GM04503 (cell line): ENCODE results near the gene CENPL.
A peak's percentile ranks its signal among the peaks of the same experiment; 100 is the strongest.
"Not testable (repeated sequence)": the region's sequence is repeated elsewhere in the genome, so short reads cannot be mapped to it uniquely, and the experiment has no call there.

Experiments used
- DNase-seq: peaks from one replicate; pipeline ENCODE4 v3.0.0-alpha.2; 2012; ENCODE audit warnings: low read depth

The CENPL gene

GRCh38 chr1:173857363-173857917 lies 32.8 kb upstream of the CENPL start:
- DNase-seq = no peak

- no peak for DNase-seq
Measured at GRCh38 chr1:173856903-173857302, 32.2 kb upstream of the CENPL start.

- no peak for DNase-seq
Measured at GRCh38 chr1:173856014-173856413, 31.3 kb upstream of the CENPL start.

- DNase-seq = peak; percentile 24
Measured at GRCh38 chr1:173853074-173853473, 28.4 kb upstream of the CENPL start.

GRCh38 chr1:173852105-173852504 lies 27.4 kb upstream of the CENPL start:
- DNase-seq = no peak

GRCh38 chr1:173832748-173833147 lies 8.1 kb upstream of the CENPL start:
- no peak for DNase-seq

- DNase-seq = no peak
Measured at GRCh38 chr1:173827611-173828010, 2.9 kb upstream of the CENPL start.

GRCh38 chr1:173823781-173824314 lies 835 bp downstream of the CENPL start:
- DNase-seq = peak; percentile 8

- DNase-seq = no peak
Measured at GRCh38 chr1:173821680-173822079, 3.0 kb downstream of the CENPL start.

- no peak for DNase-seq
Measured at GRCh38 chr1:173818459-173818858, 6.2 kb downstream of the CENPL start.

- not testable (repeated sequence) for DNase-seq
Measured at GRCh38 chr1:173813654-173814053, 11.0 kb downstream of the CENPL start.

- no peak for DNase-seq
Measured at GRCh38 chr1:173802961-173803360, 21.7 kb downstream of the CENPL start.

GRCh38 chr1:173799995-173800394 lies 24.7 kb downstream of the CENPL start:
- not testable (repeated sequence) for DNase-seq

GRCh38 chr1:173798078-173798477 lies 26.6 kb downstream of the CENPL start:
- DNase-seq = no peak

- DNase-seq = no peak
Measured at GRCh38 chr1:173789841-173790240, 34.8 kb downstream of the CENPL start.

- no peak for DNase-seq
Measured at GRCh38 chr1:173784997-173785396, 39.7 kb downstream of the CENPL start.

- peak; percentile 0 for DNase-seq
Measured at GRCh38 chr1:173779936-173780335, 44.7 kb downstream of the CENPL start.

- no peak for DNase-seq
Measured at GRCh38 chr1:173775578-173776226, 49.0 kb downstream of the CENPL start.

- DNase-seq = no peak
Measured at GRCh38 chr1:173771560-173771959, 53.1 kb downstream of the CENPL start.

GRCh38 chr1:173770330-173770729 lies 54.4 kb downstream of the CENPL start:
- DNase-seq = not testable (repeated sequence)

- DNase-seq = no peak
Measured at GRCh38 chr1:173768827-173769226, 55.9 kb downstream of the CENPL start.

- DNase-seq = no peak
Measured at GRCh38 chr1:173768206-173768605, 56.5 kb downstream of the CENPL start.

- DNase-seq = not testable (repeated sequence)
Measured at GRCh38 chr1:173764331-173764730, 60.4 kb downstream of the CENPL start.

- DNase-seq = no peak
Measured at GRCh38 chr1:173758980-173759379, 65.7 kb downstream of the CENPL start.
